ENCODE data around the gene PREX1.
A peak's percentile ranks its signal among the peaks of the same experiment; 100 is the strongest.
"Not testable (repeated sequence)": the region's sequence is repeated elsewhere in the genome, so short reads cannot be mapped to it uniquely, and the experiment has no call there.

Gene PREX1

DNA sequence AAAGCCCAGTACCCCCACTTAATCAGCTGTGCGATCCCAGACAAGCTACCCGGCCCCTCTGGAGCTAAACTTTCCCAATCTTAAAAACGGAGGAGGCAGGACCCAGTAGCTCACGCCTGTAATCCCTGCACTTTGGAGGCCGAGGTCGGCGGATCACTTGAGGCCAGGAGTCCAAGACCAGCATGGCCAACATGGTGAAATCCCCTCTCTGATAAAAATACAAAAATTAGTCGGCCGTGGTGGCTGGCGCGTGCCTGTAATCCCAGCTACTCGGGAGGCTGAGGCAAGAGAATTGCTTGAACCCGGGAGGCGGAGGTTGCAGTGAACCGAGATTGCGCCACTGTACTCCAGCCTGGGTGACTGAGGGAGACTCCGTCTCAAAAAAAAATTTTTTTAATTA lies 1.3 kb downstream of the PREX1 start:
- not testable (repeated sequence) for DNase-seq (ENCODE audit: low read depth)

GRCh38 chr20:48826069-48826468 lies 1.7 kb downstream of the PREX1 start:
- DNase-seq (ENCODE audit: low read depth) = no peak

DNA sequence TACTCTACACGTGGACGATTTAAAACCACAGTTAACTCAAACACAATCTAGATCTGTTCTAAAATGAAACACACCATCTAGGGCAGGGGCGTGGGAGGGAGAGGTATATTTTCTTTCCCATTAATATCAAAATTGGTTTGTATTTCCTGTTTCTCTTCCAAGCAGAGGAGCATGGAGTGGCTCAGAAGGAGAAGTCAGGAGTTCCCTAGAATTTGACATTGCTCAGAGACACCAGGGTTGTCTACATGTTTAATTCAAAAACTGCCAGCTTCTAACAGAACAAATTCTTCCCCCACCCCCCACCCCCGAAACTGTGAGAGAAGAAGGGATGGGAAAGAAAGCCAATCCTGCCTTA lies 2.3 kb downstream of the PREX1 start:
- DNase-seq (ENCODE audit: low read depth) = no peak

GRCh38 chr20:48824830-48825565 lies 2.8 kb downstream of the PREX1 start:
- DNase-seq (ENCODE audit: low read depth) = no peak

- peak; percentile 97 for DNase-seq (ENCODE audit: low read depth)
Measured at GRCh38 chr20:48823960-48824498, 3.8 kb downstream of the PREX1 start.

- DNase-seq (ENCODE audit: low read depth) = no peak
Measured at GRCh38 chr20:48823476-48823875, 4.3 kb downstream of the PREX1 start.

- no peak for DNase-seq (ENCODE audit: low read depth)
Measured at GRCh38 chr20:48822879-48823385, 4.9 kb downstream of the PREX1 start.

DNA sequence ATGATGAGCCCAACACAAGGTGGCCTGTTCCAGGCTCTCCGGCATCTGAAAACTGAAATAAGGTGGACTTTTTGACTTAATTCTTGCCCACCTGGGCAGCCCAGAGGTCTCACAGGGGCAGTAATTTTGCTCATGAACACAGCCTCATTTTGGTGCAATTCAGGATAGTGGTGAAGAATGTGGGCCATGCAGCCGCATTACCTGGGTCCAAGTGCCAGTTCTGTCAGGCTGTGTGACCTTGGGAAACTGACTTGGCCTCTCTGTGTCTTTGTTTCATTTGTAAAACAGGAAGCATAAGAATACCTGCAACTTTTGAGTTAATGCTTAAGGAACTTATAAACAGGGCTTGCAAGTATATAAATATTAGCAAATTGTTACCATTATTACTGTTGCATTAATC lies 5.6 kb downstream of the PREX1 start:
- DNase-seq (ENCODE audit: low read depth) = no peak

DNA sequence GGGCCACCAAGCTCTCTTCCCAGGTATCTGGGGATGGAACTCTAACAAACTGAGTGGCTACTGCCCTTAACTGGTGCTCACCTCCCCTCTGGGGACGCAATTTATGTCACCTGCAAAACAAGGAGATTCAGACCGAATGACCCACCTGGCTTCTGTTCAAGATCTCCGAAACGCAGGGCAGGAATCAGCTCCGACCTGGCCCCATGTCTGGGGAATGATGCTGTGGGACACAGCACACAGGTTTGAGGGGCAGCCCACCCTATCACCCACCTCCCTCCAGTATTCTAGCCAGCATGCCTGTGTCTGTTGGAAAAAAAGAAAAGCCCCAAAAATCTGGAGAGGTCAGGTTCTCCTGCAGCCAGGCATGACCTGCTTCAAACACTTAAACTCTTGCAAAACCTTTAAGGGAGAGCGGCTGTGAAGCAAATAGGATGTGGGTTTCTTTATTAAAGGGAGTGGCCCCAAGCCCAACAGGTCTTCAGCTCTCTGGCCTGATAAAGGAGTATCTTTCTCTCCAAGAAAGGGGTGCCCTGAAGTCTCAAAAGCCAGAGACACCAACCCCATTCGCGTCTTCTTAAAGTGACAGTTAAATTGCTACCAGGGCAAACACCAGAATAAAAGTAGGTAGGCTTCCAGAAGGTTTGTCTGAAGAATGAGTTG lies 6.4 kb downstream of the PREX1 start:
- no peak for DNase-seq (ENCODE audit: low read depth)

- no peak for DNase-seq (ENCODE audit: low read depth)
Measured at GRCh38 chr20:48820649-48820973, 7.2 kb downstream of the PREX1 start.

DNA sequence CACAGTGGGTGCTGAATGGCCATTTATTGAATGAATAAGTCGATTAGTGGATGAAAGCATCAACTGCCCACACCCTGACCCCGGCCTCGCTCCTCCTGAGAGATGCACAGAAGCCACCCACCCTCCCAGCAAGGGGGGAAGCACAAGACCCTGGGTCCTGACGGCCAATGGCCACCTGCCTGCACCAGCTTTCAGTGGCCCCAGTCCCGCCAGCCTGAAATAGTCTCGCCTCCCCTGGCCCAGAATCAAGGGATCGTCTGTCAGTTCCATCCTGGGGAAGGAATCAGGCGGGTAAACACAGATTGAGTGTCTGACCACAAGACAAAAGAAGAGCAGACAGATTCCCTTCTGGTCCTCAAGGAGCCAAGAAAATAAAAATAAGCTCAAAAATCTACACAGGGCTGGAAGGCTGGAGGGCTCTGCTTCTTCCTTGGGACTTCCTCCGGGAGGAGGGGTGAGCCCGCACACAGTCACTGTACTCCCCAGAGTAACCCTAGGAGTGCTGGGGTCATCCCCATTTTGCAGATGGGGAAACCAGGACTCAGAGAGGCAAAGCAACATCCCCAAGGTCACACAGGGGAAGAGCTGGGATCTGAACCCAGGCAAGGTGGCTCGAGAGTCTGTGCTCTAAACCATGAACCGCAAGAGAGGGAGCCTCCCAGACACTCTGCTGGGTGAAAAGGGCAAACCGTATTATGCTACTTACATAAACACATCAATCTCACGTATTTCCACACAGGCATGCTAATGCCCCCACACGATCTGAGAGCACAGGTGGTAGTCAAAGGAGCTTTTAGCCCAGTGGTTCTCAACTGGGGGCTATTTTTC lies 7.8 kb downstream of the PREX1 start:
- DNase-seq (ENCODE audit: low read depth) = no peak

DNA sequence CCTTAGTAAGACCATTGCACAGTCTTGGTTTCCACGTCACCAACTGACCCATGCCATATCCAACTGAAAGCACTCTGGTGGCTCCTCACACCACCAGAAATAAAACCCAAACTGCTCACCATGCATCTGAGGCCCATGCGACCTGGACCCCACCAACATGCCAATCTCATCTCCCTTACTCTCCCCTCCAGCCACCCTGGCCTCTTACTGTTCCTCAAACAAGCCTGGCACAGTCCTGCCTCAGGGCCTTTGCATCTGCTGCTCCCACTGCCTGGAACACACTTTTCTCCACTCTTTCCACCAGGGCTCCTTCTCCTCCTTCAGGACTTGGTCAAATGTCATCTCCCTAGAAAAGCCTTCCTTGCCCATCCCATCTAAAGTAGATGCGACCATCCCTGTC lies 8.7 kb downstream of the PREX1 start:
- no peak for DNase-seq (ENCODE audit: low read depth)

DNA sequence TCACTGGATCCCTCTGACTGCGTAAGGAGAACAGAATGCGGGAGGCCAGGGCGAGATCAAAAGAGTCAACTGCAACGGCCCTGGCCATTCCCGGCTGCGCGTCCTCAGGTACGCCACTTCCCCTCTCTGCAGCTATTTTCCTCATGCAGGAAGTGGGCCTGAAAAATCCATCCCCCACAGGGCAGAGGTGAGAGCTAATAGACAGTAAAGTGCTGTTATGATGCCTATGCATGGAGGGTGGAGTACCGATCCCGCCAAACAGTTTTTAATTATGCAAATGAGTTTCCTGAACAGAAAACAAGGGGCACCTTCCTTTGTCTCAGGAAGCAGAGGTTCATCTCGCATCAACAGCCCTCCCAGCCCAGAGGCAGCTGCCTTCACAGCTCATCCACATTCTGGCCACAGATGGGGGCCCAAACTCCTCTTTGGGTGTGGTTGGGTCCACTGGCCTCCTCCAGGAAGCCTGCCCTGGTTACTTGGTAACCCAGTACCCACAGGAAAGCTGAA lies 9.3 kb downstream of the PREX1 start:
- no peak for DNase-seq (ENCODE audit: low read depth)

DNA sequence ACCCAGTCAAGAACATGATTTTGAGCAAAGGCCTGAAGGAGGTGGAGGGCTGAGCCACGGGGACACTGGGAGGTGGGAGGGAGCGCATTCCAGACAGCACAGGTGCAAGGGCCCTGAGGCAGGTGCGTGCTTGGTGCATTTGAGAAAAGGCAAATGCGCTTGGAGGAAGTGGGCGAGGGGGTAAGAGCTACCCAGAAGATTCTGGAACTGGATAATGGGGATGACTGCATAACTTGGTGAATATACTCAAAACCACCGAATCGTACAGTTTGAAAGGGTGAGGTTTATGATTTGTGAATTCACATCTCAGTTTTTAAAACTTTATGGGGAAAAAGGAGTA lies 9.8 kb downstream of the PREX1 start:
- no peak for DNase-seq (ENCODE audit: low read depth)

DNA sequence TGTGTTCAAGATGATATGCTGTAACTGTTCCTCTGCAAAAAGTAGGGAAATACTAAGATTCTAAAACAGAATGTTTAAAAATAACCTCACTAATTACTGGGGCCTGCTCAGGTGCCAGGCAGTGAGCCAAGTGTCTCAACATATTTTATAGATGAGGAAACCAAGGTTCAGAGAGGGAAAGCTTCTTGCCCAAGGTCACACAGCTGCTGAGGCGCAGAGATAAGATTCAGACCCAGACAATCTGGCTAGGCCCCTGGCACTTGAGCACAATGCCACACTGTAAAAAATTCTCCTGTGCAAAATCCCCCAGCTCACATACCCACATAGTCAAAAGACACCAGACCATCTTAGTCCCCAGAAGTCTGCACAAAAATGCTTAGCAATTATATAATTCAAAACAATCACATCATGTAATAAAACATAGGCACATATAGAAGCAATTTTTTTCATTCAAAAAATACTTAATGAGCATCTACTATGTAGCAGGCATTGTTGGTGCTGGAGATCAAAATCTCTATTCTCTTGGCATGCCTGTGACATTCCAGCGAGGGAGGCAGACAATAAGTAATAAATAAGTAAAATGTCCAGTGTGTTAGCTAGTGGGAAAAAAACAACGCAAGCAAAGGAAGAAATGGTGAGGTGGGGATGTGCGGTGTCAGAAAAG lies 10.3 kb downstream of the PREX1 start:
- no peak for DNase-seq (ENCODE audit: low read depth)

GRCh38 chr20:48816282-48817205 lies 11.3 kb downstream of the PREX1 start:
- no peak for DNase-seq (ENCODE audit: low read depth)

DNA sequence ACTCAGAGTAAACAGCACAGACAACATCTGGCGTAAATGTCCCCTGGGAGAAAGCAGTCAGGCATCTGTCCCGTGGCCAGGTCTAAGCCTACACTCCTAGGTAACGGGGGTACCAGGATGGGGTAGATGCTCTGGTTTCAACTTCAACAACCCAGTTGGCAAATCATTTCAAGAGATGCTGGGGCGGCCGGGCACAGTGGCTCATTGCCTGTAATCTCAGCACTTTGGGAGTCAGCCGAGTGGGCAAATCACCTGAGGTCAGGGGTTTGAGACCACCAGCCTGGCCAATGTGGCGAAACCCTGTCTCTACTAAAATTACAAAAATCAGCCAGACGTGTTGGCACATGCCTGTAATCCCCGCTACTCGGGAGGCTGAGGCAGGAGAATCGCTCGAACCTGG lies 12.3 kb downstream of the PREX1 start:
- no peak for DNase-seq (ENCODE audit: low read depth)

- DNase-seq (ENCODE audit: low read depth) = no peak
Measured at GRCh38 chr20:48814633-48815032, 13.2 kb downstream of the PREX1 start.

GRCh38 chr20:48813930-48814546 lies 13.8 kb downstream of the PREX1 start:
- no peak for DNase-seq (ENCODE audit: low read depth)

DNA sequence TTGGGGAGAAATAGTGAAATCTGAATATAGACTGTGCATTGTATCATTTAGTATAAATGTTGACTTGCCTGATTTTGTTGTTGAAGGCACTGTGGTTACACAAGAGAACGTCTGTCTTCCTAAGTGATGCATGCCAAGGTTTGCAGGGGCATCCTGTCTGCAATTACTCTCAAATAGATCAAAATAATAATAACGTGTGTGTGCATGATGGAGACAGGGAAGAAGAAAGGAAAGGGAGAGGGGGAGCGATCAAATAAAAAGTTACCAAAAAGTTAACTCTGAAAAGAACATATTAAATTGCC lies 14.4 kb downstream of the PREX1 start:
- no peak for DNase-seq (ENCODE audit: low read depth)

Measured in stromal cell of bone marrow (primary cell).